ENCODE results near the gene PRAC2.
"Not testable (repeated sequence)": the region's sequence is repeated elsewhere in the genome, so short reads cannot be mapped to it uniquely, and the experiment has no call there.

Gene PRAC2

DNA sequence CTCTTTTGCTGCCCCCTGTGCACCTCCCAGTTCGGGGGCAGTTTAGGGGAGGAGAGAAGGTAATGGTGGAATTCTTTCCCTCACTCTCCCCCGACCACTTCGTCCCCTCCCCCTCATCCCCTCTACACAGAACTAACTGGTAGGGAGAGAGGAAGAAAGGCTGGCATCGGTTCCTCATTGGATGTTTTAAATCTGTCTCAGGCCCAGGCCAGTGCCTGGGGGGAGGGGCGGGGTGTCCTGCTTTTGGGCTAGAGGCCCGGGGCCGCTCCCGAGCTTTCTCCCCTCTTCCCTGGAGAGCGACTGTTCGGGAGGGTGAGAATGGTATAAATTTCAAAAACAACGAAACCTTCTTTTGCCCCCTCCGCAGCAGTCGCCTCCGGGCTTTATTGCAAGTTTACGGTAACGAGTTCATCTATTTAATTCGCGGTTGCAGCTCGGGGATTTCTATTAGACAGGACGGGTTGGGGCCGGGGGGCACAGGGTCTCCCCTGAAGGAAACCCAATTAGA, at the start of gene PRAC2:
TSS of gene PRAC2 (plus strand) at position 271 of the 508 bp plus-strand sequence. CDS start 1,226 bp downstream, outside the sequence.
- DNase-seq: peak; percentile 39

DNA sequence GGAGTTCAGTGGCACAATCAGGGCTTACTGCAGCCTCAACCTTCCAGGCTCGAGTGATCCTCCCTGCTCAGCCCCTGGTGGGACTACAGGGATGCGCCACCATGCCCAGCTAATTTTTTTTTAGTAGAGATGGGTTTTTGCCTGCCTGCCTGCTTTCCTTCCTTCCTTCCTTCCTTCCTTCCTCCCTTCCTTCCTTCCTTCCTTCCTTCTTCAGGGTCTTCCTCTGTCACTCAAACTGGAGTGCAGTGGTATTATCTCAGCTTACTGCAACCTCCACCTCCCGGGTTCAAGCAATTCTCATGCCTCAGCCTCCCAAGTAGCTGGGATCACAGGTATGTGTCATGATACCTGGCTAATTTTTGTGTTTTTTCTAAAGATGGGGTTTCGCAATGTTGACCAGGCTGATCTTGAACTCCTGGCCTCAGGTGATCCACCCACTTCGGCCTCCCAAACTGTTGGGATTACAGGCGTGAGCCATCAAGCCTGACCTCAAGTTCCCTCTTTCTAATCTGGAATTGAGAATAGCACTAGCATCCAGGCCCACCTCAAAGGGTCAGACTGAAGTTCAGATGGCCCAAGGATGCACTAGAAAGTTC, 45.9 kb upstream of the PRAC2 start:
- DNase-seq: no peak

DNA sequence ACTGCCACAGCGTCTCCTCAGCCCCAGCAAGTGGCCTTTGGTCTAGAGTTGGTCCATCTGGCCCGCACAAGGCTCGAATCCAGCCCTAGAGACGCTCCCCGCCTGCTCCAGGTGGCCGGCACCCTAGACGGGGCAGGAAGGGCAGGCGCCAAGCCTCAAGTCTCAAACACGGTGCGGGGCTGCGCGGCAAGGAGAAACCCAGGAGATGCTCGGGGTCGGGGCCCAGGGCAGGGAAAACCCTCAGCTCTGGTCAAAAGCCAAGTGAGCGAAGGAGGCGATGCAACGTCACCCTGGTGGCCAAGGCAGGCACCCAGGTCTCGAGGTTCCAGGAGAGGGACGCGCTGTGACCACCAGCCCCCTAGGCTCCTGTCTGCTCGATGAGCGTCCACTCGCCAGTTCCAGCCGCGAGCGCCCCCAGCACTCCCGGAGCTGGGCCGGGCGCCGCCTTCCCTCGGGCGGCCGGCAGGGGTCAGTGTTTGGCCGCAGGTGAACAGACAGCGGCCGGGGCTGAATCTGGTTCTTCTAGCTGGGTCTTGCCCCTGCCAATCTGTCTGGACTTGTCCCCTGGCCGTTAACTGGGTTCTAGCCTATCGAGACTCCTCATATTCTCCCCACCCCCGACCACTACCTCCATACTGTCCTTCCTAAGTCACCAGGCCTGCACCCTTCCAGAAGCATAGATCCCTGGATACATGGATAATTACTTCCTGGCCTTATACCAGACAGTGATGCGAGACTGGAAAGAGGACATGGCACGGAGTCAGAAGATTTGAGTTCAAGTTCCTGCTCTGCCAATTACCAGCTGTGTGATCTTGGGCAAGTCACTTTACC, 44.6 kb upstream of the PRAC2 start:
- peak; percentile 79 for DNase-seq

DNA sequence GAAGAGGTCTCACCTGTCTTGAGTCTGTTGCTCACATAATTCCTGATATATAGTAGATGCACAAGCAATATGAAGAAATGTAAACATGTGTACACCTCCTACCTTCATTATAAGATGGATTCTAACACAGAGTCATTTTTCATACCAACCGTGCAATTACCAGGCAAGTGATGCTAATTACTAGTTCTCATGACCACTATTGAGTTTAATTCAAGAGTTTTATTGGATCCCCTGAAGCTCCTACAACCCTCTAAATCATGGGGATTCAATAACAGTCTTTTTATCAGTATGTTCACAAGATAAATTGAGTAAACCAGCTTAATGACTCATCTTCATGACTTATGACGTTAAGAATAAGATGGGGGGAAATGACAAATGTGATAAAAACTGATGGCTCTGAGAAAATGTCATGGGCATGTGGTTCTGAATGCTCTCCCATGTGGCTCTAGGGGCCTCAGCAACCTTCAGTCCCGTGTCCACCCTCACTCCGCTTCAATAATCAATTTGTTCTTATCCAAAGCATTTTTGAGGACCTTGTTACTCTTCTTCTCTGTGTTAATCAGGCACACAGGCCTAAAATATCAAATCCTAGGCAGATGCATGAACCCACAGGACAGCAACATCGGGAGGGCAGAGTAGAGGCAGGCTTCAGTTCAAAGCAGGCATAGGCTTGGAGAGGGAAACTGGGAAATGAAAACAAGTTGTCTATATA, 43.4 kb upstream of the PRAC2 start:
- DNase-seq: no peak

DNA sequence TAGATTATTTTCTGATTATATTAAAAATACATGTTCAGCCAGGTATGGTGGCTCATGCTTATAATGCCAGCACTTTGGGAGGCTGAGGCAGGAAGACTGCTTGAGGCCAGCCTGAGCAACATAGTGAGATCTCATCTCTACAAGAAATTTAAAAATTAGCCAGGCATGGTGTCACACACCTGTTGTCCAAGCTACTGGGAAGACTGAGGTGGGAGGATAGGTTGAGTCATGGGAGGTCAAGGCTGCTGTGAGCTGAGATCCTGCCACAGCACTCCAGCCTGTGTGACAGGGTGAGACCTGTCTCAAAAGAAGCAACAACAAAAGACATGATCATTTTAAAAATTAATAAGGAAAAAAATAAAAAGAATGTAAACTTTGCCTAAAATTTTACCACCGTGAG, 41.4 kb upstream of the PRAC2 start:
- no peak for DNase-seq

DNA sequence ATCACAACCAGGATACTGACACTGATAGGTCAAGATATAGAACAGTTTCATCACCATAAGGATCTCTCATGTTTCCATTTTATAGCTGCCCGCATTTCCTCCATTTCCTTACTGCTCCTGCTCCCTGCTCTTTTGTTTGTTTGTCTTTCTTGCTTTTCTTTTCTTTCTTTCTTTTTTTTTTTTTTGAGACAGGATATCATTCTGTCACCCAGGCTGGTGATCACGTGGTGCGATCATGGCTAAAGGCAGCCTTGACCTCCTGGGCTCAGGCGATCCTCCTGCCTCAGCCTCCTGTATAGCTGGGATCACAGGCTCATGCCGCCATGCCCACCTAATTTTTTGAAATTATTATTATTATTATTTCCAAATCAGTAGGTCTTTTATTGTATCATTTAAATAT, 32.3 kb upstream of the PRAC2 start:
- no peak for DNase-seq

DNA sequence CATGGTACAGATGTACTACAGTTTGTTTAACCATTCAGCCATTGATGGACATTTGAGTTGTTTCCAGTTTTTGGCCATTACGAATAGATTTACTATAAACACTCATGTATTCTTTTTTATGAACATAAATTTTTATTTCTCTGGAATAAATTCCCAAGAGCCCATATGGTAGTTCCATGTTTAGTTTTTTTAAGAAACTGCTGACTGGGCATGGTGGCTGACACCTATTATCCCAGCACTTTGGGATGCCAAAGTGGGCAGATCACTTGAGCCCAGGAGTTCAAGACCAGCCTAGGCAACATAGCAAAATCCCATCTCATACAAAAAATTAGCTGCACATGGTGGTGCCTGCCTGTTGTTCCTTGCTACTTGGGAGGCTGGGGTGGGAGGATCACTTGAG, 30.9 kb upstream of the PRAC2 start:
- no peak for DNase-seq

DNA sequence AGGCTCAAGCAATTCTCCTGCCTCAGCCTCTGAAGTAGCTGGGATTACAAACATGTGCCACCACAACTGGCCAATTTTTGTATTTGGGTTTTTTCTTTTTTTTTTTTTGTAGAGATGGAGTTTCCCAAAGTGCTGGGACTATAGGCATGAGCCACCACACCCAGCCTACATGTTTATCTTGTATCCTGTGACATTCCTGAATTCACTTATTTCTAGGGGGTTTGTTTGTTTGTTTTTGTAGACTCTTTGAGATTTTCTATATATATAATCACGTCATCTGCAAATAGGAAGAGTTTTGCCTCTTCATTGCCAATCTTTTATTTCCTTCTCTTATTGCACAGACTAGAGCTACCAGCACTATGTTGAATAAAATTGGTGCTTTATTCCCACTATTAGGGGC, 29.8 kb upstream of the PRAC2 start:
- DNase-seq: no peak

DNA sequence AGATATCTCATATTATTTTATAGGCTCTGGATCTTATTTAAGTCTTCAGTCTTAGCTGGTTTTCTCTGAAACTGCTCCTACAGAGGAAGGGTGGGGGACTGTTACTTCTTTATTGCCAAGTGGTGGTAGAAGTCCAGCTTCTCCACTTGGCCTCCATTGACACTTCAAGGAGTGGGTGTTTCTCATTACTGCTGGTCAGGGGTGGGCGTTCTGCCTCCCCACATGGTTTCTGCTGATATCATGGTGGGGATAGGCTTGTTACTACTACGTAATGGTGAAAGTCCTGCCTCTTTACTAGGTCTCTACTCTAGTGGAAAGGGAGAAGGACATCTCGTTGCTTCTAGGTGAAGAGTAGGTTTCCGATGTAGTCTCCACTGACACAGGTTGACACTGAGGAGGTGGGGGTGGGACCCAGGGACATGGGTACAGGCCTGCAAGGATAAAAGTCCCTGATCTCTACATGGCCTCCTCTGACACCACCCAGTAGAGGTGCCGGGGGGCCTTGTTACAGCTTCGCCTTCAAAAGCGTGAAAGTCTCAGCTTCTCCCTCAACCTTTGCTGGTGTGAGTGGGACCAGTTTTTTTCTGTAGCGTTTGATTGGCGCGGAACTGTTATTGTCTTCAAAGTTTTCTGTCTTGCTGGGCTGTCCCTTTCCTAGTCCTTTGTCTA, 21.0 kb upstream of the PRAC2 start:
- no peak for DNase-seq

DNA sequence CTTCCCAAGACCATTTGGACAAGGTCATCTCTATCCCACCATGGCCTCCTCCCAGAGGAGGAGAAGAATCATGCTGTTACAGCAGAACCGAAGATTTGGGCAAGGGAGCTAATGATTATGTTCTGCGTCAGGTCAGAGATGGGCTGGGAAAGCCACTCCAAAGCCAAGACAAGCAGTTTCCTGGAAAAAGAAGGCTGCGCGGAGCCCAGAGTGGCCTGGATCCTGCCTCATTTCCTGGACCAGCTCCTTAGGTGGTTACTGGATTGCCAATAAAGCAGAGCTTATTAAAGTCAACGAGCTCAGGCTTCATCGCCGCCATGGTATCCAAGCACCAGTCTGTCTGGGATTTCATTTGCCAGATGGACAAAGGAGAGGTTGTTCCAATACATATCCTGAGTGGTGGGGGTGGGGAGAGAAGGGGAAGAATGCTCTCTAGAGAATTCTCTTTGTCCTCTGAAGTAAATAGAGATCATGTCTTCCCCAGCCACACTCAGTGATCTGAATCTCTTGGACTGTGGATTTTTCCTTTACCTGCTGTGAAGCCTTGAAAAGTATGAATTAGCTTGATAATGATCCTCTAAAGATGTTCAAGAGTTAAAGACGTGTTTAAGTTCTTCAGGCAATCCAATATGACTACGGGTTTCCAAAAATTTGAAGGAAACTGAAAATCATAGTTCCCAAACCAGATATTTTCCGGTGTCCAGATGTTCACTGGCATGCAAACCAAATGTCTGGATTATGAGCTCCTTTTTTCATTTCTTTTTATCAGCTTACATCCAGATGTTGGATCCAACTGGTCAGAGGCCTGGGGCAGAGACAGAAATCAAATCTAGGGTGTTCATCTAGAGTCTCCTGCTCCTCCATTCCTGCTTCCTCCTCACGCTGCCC, 18.4 kb upstream of the PRAC2 start:
- DNase-seq: no peak

DNA sequence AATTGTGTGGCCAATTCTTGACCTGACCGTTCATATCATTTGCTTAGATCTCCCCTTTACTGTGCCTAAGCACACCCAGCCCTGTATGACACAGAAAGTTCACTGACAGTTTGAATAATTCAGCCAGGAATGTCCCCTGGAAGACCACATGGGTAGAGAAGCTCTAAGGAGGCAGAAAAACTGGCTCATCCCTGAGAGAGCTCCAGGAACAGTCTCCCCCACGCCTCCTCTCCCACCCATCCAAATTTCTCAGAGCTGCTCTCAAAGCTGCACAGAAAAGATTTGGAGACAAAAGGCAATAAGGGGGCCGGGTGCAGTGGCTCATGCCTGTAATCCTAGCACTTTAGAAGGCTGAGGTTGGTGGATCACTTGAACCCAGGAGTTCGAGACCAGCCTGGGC, 11.9 kb upstream of the PRAC2 start:
- no peak for DNase-seq

DNA sequence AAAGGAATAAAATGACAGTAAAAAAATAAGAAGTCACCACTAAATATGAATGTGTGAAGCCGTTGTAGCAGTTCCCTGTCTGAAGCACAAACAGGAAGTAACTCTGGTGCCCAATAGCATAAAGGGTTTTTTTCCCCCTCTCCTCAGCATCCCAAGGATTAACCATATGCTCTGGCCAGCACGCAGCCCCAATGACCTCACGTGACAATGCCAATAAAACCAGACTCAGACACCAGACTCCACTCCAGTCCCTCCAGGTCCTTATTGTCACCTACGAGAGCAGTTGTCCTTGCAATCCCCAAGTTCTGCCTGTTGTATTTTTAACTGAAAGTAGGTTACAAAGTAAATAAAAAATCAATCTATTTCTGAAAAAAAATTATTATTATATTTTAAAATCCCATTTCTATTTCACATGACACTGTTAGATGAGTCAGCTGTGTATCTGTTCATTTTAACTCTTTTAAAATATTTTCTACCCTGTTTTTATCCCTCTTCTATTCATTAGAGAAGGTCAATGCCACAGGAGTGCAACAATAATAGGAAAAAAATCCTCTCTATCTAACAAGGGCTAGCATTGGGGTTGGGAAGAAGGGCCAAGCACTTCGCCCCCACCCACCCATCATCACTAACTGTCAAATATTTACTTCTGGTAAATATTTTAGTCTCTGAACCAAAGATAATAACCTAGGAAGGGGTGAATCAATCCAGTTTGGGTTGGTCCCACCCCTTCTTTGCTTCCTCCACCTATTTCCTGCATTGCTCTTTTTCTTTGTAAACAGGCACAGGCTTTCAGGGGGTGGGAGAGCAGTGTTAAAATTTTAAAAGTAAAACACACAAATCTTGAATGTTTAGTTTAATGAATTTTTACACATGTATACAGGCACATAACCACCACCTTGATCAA, 7.2 kb upstream of the PRAC2 start:
- DNase-seq: no peak

DNA sequence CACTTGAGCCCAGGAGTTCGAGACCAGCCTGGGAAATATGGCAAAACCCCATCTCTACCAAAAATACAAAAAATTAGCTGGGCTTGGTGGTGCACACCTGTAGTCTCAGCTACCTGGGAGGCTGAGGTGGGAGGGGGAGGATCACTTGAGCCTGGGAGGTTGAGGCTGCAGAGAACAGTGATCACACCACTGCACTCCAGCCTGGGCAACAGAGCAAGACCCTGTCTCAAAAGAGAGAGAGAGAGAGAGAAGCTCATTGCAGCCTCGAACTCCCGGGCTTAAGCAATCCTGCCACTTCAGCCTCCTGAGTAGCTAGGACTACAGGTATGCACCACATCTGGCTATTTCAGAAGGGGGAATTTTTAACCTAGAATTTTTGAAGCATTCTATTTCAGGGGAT, 6.4 kb upstream of the PRAC2 start:
- not testable (repeated sequence) for DNase-seq

DNA sequence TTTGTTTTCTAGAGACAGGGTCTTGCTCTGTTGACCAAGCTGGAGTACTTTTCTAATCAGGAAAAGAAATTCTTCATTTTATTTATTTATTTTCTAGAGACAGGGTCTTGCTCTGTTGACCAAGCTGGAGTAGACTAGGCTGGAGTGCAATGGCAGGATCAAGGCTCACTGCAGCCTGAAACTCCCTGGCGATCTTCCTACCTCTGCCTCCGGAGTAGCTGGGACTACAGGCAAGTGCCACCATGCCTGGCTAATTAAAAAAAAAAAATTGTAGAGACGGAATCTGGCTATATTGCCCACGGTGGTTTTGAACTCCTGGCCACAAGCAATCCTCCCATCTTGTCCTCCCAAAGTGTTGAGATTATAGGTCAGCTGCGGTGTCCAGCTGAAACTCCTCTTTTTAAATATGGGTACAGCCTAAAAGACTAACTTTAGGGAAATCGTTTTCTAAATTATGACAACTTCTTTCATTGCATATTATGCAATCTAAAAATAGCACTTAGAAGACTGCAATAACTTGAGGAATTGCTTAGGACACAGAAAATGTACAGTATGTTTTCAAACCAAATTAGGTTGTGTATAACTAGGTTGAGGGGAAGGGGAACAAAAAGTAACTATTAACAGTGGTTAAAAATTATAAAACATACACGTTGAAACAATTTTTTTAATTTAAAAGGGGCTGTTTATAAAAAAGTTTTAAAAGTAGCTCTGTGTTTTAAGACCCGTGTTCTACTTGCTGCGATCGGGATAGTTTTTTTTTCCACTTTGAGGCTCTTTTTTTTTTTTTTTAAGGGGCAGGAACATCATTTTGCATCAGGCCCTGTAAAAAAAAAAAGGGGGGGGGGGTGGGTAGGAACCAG, 5.4 kb upstream of the PRAC2 start:
- peak; percentile 57 for DNase-seq

DNA sequence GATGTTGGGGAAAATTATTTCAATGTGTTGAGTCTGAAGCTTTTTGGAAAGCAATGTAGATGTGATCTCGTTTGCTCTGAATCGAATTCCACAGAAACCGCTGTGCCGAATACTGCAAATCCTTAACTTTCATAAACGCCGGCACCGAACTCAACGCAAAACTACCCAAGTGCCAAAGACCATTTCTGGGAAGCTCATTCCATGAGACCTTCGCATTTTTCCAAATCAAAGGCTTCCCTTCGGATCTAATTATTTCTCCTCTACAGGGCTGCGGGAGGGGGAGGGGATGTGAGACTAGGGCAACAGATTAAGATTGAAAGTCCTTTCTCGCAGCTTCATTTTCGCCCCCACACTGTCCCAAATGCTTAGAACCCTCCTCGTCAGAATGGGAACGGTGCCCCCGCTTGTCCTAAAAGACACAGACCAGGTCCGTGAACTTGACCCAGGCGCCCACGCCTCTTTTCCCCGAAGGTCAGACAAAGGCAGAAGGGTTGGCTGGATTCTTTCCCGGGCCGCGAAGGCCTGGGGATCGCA, 4.7 kb upstream of the PRAC2 start:
- DNase-seq: peak; percentile 85

DNA sequence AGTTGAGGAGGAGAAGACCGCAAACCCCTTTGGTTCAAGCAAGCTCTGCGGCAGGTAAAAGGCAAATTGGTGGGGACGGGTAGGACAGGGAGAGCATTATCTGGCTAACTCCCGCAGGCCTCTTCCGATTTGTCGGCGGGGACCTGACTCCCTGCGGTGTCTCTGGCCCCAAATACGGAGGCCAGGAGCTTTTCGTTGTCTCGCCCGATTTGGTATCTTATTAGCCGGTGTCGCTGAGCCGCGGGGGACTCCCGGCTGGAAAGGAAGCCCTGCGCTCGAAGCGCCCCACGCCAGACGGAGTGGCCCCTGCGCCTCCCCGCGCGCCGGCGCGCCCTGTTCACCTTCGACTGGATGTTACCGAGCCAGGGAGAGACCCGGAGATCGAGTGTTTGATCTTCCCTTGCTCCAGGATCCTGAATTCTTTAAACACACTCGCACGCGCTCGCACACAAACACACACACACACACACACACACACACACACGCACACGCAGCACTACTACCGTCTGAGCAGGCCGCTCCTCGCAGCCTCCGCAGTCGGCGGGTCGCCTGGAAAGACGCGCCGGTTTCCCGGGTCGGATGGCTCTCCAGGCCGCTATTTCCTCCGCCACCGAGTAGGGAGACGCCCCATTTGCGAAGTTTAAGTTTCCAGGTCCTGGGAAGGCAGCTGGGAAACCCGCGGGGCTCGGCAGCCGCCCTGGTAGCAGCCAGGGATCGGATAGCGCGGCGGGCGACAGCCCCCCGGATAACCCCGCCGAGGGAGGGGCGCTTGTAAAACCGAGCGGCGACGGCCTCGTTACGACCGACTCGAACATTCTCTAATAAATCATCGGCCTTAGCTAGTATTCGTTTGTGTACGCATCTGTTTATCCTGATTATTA, 4.0 kb upstream of the PRAC2 start:
- peak; percentile 73 for DNase-seq

DNA sequence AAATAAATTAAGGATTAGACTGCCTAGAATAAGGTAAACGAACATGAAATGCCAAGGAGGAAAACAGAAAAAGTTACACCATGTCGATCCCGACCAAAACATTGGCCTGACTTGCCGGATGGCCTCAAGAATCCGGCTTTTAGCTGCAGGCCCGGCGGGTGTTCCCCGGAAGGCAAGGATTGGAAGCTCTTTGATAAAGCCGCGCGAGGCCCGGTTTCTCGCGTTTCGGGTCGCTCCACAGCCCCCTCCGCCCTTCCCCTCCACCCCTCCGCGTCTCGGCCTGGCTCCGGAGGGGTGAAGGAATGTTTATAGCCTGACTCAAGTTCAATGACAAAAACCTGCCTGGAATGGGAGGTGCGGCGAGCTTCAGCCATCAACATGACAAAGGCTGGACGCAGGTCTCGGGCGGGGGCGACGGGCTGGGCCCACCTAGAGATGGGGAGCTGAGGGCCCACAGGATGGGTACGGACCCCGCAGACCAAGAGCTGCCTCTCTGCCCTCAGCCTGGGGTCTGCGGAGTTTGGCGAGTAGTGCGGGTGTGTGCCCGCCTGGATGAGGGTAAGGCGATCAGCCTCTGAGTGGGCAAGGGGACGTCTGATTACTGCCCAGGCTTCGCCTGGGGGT, 3.2 kb upstream of the PRAC2 start:
- peak; percentile 67 for DNase-seq
